ENCODE measurements around the gene FAM9A. TPM values are rescaled to one million over a fixed set of nuclear protein-coding genes. Genes with fewer than 3 reads are reported as not detected.

The FAM9A gene
- total RNA-seq (2012; rRNA removed) (not detected in 2 replicates), polyA plus RNA-seq (2012; rRNA removed) (not detected in 2 replicates), Bru-seq, nascent RNA (not detected), BruChase-seq, experiment 1, labeled RNA remaining after a 6-hour chase (not detected), BruChase-seq, experiment 2, labeled RNA remaining after a 2-hour chase (not detected)
- polyA plus RNA-seq (2012; cell fraction: cytosol; rRNA removed), result not detected in 2 replicates
- polyA plus RNA-seq (2012; cell fraction: nucleus; rRNA removed; ENCODE audit: low replicate concordance), result not detected in 2 replicates
- long read RNA-seq, result 0 reads

DNA sequence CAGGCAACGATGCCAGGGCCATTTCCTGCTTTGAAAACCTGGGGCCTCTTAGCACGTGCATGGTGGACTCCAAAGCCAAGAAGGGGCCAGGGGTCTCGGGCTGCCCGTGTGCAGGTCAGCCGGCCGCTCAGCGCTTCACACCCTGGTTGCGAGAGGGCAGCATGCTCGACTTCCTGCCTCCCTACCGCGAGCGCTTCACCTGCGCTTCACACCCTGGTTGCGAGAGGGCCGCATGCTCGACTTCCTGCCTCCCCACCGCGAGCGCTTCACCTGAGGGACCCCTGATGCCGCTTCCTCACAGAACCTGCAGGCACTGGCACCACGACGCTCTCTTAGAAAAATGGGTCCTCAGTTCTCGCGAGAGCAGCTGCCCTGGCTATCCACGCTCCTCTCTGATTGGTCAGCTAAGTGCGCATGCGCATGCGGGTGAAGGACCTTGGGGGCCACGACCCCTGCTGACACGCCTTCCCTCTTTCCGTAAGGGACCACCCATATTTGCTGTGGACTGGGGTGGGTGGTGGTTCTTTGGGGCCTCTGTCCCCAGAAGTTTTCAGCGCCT is at the start of gene FAM9A:
FAM9A (minus strand) TSS at position 343 of the 559 bp plus-strand sequence. CDS start 1,212 bp downstream, outside the sequence.
- ChIA-PET CTCF (no interaction called here), POLR2A (ENCODE audit: unreplicated experiment) (no interaction called here)
- no TSS peak for BruUV-seq (replicated peaks)
- dilution Hi-C loops (cut with HindIII; ENCODE audit: low sequenced_read_pairs, unreplicated experiment) (no loop called here), in situ Hi-C loops (cut with MboI; ENCODE audit: low sequenced_read_pairs) (loop anchor here (25.0 kb wide), 1 partner anchor 1311 kb away; no protein-coding TSS in a partner anchor), intact Hi-C loops (cut with micrococcal nuclease) (no loop called here)
- H4K5ac ChIP-seq (ENCODE audit: low read depth, low read length), result no peak within 1 kb of the TSS
- H3K36me3 ChIP-seq (ENCODE audit: control insufficient read depth, insufficient read depth, low read length), result no peaks in the 10 kb centered on the region
- WGBS, 2 experiments (ENCODE audit: extremely low coverage in 2 of 2, insufficient read length in 1 of 2), result 81% methylated on average over 9 of the region's 32 CpGs; no CpG with 5 or more reads in 1 of the 2 experiments
- H4K91ac ChIP-seq (ENCODE audit: insufficient read depth, low read depth, low read length), result no peak within 1 kb of the TSS
- no peaks in the 10 kb centered on the region for H3K79me1 ChIP-seq (ENCODE audit: low read depth in 1 of 2, low read length in 2 of 2)
- no peak within 1 kb of the TSS for H4K8ac ChIP-seq (ENCODE audit: low read depth in 2 of 2, low read length in 2 of 2)
- H3K56ac ChIP-seq (ENCODE audit: extremely low read depth, insufficient read depth, low read length), result no peak within 1 kb of the TSS
- no peaks in the 10 kb centered on the region for H3K9me3 ChIP-seq (ENCODE audit: control insufficient read depth, insufficient read depth, low read length)
- no peak within 1 kb of the TSS for H2AK9ac ChIP-seq (replicated peaks; ENCODE audit: low read depth, low read length, poor library complexity)
- no peak for DNase-seq
- H3K4me3 ChIP-seq (ENCODE audit: insufficient read depth, low read depth, low read length), result no peak within 1 kb of the TSS
- H3K4ac ChIP-seq (ENCODE audit: low read depth, low read length), result no peak within 1 kb of the TSS
- H3K27me3 ChIP-seq (ENCODE audit: control insufficient read depth, insufficient read depth, low read length), result no peaks in the 10 kb centered on the region
- no peak within 1 kb of the TSS for H2BK15ac ChIP-seq (ENCODE audit: low read depth, low read length)
- H2AK5ac ChIP-seq (ENCODE audit: low read depth, low read length), result no peak within 1 kb of the TSS
- no peak within 1 kb of the TSS for H2BK120ac ChIP-seq (ENCODE audit: low read depth, low read length)
- H3K9me1 ChIP-seq (ENCODE audit: insufficient read depth, low read length), result no peaks in the 10 kb centered on the region
- no peak for ATAC-seq (ENCODE audit: low read depth)
- no peaks in the 10 kb centered on the region for H3K4me1 ChIP-seq (ENCODE audit: control insufficient read depth, insufficient read depth, low read length)
- no peak within 1 kb of the TSS for H3K18ac ChIP-seq (ENCODE audit: low read depth, low read length)
- no peaks in the 10 kb centered on the region for H4K20me1 ChIP-seq (ENCODE audit: insufficient read depth, low read length)
- H3K27ac ChIP-seq (ENCODE audit: insufficient read depth, low read length), result no peak within 1 kb of the TSS
- no peak within 1 kb of the TSS for H3K23ac ChIP-seq (ENCODE audit: low read depth, low read length)
- H3K9ac ChIP-seq (ENCODE audit: low read depth, low read length), result no peak within 1 kb of the TSS
- TF ChIP-seq BHLHE40 (IDR thresholded peaks at IDR 0.05; ENCODE audit: low read depth, low read length) (no peak), POLR2A (IDR thresholded peaks at IDR 0.05; ENCODE audit: low read depth, low read length) (no peak), CEBPB (IDR thresholded peaks at IDR 0.05; ENCODE audit: low read depth, low read length) (no peak), MXI1 (IDR thresholded peaks at IDR 0.05; ENCODE audit: borderline replicate concordance, low read depth, low read length) (no peak), MAFK (IDR thresholded peaks at IDR 0.05; ENCODE audit: low read depth, low read length) (no peak), MAZ (IDR thresholded peaks at IDR 0.05; ENCODE audit: borderline replicate concordance, low read depth, low read length) (no peak), RAD21 (IDR thresholded peaks at IDR 0.05; ENCODE audit: low read length) (no peak), CHD1 (IDR thresholded peaks at IDR 0.05; ENCODE audit: low read depth, low read length) (no peak), FOS (IDR thresholded peaks at IDR 0.05; ENCODE audit: low read depth, low read length) (no peak), SMC3 (IDR thresholded peaks at IDR 0.05; ENCODE audit: low read depth, low read length) (no peak), NFE2L2 (IDR thresholded peaks at IDR 0.05; ENCODE audit: low read depth, low read length) (no peak), RFX5 (IDR thresholded peaks at IDR 0.05; ENCODE audit: low read depth, low read length) (no peak), RCOR1 (IDR thresholded peaks at IDR 0.05; ENCODE audit: insufficient replicate concordance, low read length) (no peak)
- TF ChIP-seq, protein P1, sequence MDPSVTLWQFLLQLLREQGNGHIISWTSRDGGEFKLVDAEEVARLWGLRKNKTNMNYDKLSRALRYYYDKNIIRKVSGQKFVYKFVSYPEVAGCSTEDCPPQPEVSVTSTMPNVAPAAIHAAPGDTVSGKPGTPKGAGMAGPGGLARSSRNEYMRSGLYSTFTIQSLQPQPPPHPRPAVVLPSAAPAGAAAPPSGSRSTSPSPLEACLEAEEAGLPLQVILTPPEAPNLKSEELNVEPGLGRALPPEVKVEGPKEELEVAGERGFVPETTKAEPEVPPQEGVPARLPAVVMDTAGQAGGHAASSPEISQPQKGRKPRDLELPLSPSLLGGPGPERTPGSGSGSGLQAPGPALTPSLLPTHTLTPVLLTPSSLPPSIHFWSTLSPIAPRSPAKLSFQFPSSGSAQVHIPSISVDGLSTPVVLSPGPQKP (IDR thresholded peaks at IDR 0.05; ENCODE audit: borderline replicate concordance, low read depth, low read length), result no peak
- TF ChIP-seq, protein P2, sequence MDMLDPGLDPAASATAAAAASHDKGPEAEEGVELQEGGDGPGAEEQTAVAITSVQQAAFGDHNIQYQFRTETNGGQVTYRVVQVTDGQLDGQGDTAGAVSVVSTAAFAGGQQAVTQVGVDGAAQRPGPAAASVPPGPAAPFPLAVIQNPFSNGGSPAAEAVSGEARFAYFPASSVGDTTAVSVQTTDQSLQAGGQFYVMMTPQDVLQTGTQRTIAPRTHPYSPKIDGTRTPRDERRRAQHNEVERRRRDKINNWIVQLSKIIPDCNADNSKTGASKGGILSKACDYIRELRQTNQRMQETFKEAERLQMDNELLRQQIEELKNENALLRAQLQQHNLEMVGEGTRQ (IDR thresholded peaks at IDR 0.05; ENCODE audit: low read depth, low read length), result no peak
- TF ChIP-seq, protein P3, sequence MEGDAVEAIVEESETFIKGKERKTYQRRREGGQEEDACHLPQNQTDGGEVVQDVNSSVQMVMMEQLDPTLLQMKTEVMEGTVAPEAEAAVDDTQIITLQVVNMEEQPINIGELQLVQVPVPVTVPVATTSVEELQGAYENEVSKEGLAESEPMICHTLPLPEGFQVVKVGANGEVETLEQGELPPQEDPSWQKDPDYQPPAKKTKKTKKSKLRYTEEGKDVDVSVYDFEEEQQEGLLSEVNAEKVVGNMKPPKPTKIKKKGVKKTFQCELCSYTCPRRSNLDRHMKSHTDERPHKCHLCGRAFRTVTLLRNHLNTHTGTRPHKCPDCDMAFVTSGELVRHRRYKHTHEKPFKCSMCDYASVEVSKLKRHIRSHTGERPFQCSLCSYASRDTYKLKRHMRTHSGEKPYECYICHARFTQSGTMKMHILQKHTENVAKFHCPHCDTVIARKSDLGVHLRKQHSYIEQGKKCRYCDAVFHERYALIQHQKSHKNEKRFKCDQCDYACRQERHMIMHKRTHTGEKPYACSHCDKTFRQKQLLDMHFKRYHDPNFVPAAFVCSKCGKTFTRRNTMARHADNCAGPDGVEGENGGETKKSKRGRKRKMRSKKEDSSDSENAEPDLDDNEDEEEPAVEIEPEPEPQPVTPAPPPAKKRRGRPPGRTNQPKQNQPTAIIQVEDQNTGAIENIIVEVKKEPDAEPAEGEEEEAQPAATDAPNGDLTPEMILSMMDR (conservative IDR thresholded peaks at IDR 0.05; ENCODE audit: low read depth, low read length), result no peak
- no peak within 1 kb of the TSS for H3K14ac ChIP-seq (replicated peaks; ENCODE audit: low read depth, low read length)
- no peak within 1 kb of the TSS for H2BK5ac ChIP-seq (ENCODE audit: low read depth, low read length, poor library complexity, severe bottlenecking)
- H2AFZ ChIP-seq (replicated peaks; ENCODE audit: low read length, poor library complexity), result no peak within 1 kb of the TSS
- H3K4me2 ChIP-seq (ENCODE audit: low read depth, low read length), result no peak within 1 kb of the TSS
- H2BK20ac ChIP-seq (ENCODE audit: low read depth, low read length), result no peak within 1 kb of the TSS
